B cell (primary cell): ENCODE data around the gene MRGPRG. TPM values are rescaled to one million over a fixed set of nuclear protein-coding genes. Genes with fewer than 3 reads are reported as not detected.

Experiments
- ATAC-seq: fragments of 200-7000 bp; cut with Tn5 transposase; one replicate; pipeline ENCODE4 v1.10.0; 2021; ENCODE audit warnings: low read depth, mild to moderate bottlenecking, moderate number of reproducible peaks, moderate library complexity
- CTCF ChIA-PET: fragments of 350-600 bp; sonication (Branson Sonifier 250); formaldehyde crosslinking; loops from one replicate; lab custom pipeline; 2021; ENCODE audit warnings: antibody characterized with exemption, inconsistent platforms; lab: Charles Lee
- POLR2A ChIA-PET: fragments of 350-600 bp; sonication (Branson Sonifier 250); formaldehyde crosslinking; loops from one replicate; lab custom pipeline; 2021; ENCODE audit warnings: antibody characterized with exemption; lab: Charles Lee
- DNase-seq: peaks from one replicate; pipeline ENCODE4 v3.0.0; 2013
- H2AFZ ChIP-seq: 2 replicates; pipeline ENCODE4 v1.6.1; 2012; ENCODE audit warnings: mild to moderate bottlenecking, low read depth, low read length; ENCODE audit not compliant: insufficient read depth, poor library complexity, severe bottlenecking
- H3K27ac ChIP-seq, 2 donors: 1 replicate in 1 of 2; 2 replicates in 1 of 2; pipeline ENCODE4 v1.5.1; 2012 to 2013; ENCODE audit warnings: low read length in 2 of 2, mild to moderate bottlenecking in 2 of 2, moderate library complexity in 1 of 2
- H3K27me3 ChIP-seq, 4 experiments: fragments of 200-600 bp in 1 of 4; sonication (generic) in 1 of 4; replicated peaks in 1 of 4; 1 replicate in 2 of 4; 2 replicates in 2 of 4; pipeline versions ENCODE4 v1.6.1 to v1.7.0; 2013 to 2016; ENCODE audit warnings: low read length in 3 of 4, mild to moderate bottlenecking in 2 of 4, mixed read lengths in 1 of 4, moderate library complexity in 1 of 4; ENCODE audit not compliant: insufficient read depth in 4 of 4, control insufficient read depth in 3 of 4; ENCODE audit errors: control extremely low read depth in 1 of 4
- H3K36me3 ChIP-seq, 2 experiments: replicated peaks in 1 of 2; 1 replicate in 1 of 2; 2 replicates in 1 of 2; pipeline versions ENCODE4 v1.6.1 to v1.7.1; 2013; ENCODE audit warnings: low read length in 1 of 2; ENCODE audit not compliant: insufficient read depth in 2 of 2, control insufficient read depth in 1 of 2; ENCODE audit errors: control extremely low read depth in 1 of 2, extremely low read depth in 1 of 2
- H3K4me1 ChIP-seq, 2 donors: fragments of 200-600 bp in 1 of 2; sonication (generic) in 1 of 2; 1 replicate in 1 of 2; 2 replicates in 1 of 2; pipeline versions ENCODE4 v1.5.1 to v1.6.1; 2013 to 2017; ENCODE audit warnings: low read length in 2 of 2; ENCODE audit not compliant: control insufficient read depth in 2 of 2, insufficient read depth in 2 of 2
- H3K4me2 ChIP-seq: replicated peaks from 2 replicates; pipeline ENCODE3; 2012; ENCODE audit warnings: mild to moderate bottlenecking, low read depth, low read length; ENCODE audit not compliant: poor library complexity, severe bottlenecking
- H3K4me3 ChIP-seq, 5 experiments: fragments of 200-600 bp in 1 of 5; sonication (generic) in 1 of 5; 1 replicate in 3 of 5; 2 replicates in 2 of 5; pipeline versions ENCODE4 v1.5.1 to v1.7.0; 2011 to 2016; ENCODE audit warnings: low read length in 4 of 5, mild to moderate bottlenecking in 4 of 5, low read depth in 2 of 5, control low read depth in 1 of 5, moderate library complexity in 1 of 5; ENCODE audit not compliant: insufficient read depth in 1 of 5; ENCODE audit errors: control extremely low read depth in 1 of 5, extremely low read depth in 1 of 5
- H3K79me2 ChIP-seq: fragments of 200-600 bp; sonication (generic); one replicate; pipeline ENCODE4 v1.6.0; 2016; ENCODE audit warnings: low read length; ENCODE audit not compliant: control insufficient read depth, insufficient read depth
- H3K9ac ChIP-seq: fragments of 200-600 bp; sonication (generic); 2 replicates; pipeline ENCODE4 v1.6.1; 2017; ENCODE audit warnings: mild to moderate bottlenecking, low read length, moderate library complexity
- H3K9me3 ChIP-seq, 3 donors: one replicate each; pipeline versions ENCODE4 v1.6.1 to v1.7.1; 2013; ENCODE audit warnings: low read length in 2 of 3; ENCODE audit not compliant: control insufficient read depth in 2 of 3, insufficient read depth in 1 of 3; ENCODE audit errors: control extremely low read depth in 1 of 3
- H4K20me1 ChIP-seq: 2 replicates; pipeline ENCODE4 v1.6.0; 2012; ENCODE audit warnings: mild to moderate bottlenecking, low read length; ENCODE audit not compliant: insufficient read depth, control insufficient read depth, poor library complexity, severe bottlenecking
- H3K27ac Mint-ChIP-seq: one replicate; pipeline ENCODE4 v1.8.0; 2021; ENCODE audit warnings: mixed read lengths
- H3K27me3 Mint-ChIP-seq: one replicate; pipeline ENCODE4 v1.8.0; 2021; ENCODE audit warnings: mixed read lengths
- H3K4me1 Mint-ChIP-seq: one replicate; pipeline ENCODE4 v1.8.0; 2021; ENCODE audit warnings: mixed read lengths
- H3K4me3 Mint-ChIP-seq: one replicate; pipeline ENCODE4 v1.8.0; 2021; ENCODE audit warnings: mixed read lengths
- H3K9me3 Mint-ChIP-seq: one replicate; pipeline ENCODE4 v1.8.0; 2022; ENCODE audit warnings: mixed read lengths; ENCODE audit not compliant: insufficient read depth
- EZH2 ChIP-seq: IDR thresholded peaks from 2 replicates; pipeline ENCODE4 v1.6.1; 2012; ENCODE audit warnings: borderline replicate concordance, low read depth, mild to moderate bottlenecking, moderate library complexity, low read length; ENCODE audit not compliant: insufficient read depth, poor library complexity, severe bottlenecking
- WGBS: methylation state at CpG from one replicate; pipeline ENCODE4 v1.1.5; 2013; ENCODE audit warnings: missing lambda C conversion rate; ENCODE audit not compliant: insufficient coverage; 5-methylcytosine and 5-hydroxymethylcytosine counted together
- intact Hi-C: fragments of 100-400 bp; cut with micrococcal nuclease; formaldehyde crosslinking; loops from one replicate; pipeline ENCODE4 v1.10.0; 2022
- polyA plus RNA-seq: library from polyadenylated mRNA; depleted of rRNA; stranded (reverse); fragments of >200 nt; gene quantifications from 2 replicates; pipeline ENCODE4 v1.2.3, GENCODE V29; 2012
- total RNA-seq, 2 donors: library from RNA; stranded (reverse); fragments of 120-200 nt in 1 of 2; gene quantifications; 1 replicate in 1 of 2; 2 replicates in 1 of 2; pipeline versions ENCODE4 v1.2.3 to v1.2.4, GENCODE V29; 2013 to 2022
- TF ChIP-seq, protein P1 (sequence below): fragments of 200-600 bp; IDR thresholded peaks from one replicate; pipeline ENCODE4 v1.8.0; 2022; ENCODE audit warnings: antibody characterized with exemption, mild to moderate bottlenecking

The MRGPRG gene
- total and polyA plus RNA-seq, 2 donors (not counting 1 experiment from before 2014, with no cell fraction given), result not detected

DNA sequence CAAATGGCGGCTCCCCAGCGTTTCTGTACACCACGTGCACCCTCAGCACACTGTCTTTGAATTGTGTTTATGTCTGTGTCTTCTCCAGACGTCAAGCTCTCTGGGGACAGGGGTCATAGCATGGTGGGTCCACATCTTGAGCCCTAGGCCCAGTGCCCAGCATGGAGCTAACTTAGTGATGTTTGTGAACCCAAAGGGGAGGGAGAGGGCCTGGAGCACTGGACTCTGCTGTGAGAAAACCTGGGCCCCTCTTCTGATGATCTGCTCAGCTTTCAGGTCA is 4.3 kb downstream of the MRGPRG start:
- Histone ChIP-seq H3K4me2 (no peak overlapping the region), H3K27ac (no peak overlapping the region), H3K4me3 (no peak overlapping the region), H3K79me2 (no peaks in the 10 kb centered on the region), H3K36me3 (no peaks in the 10 kb centered on the region), H3K9me3 (peaks cover 0 to 3% (median 2%) of the 10 kb centered on the region in 3 donors), H3K27me3 (peaks cover 0 to 6% (median 0%) of the 10 kb centered on the region in 4 experiments), H3K4me1 (no peaks in the 10 kb centered on the region), H3K9ac (no peak overlapping the region), H4K20me1 (no peaks in the 10 kb centered on the region), H2AFZ (no peak overlapping the region)
- DNase-seq, result no peak
- peaks cover 3% of the 10 kb centered on the region for H3K9me3 Mint-ChIP-seq
- ChIA-PET CTCF (no interaction called here), POLR2A (no interaction called here)
- WGBS, result 85% methylated on average over 4 of the region's 4 CpGs
- H3K4me3 Mint-ChIP-seq, result no peak overlapping the region
- H3K27me3 Mint-ChIP-seq, result peaks cover 27% of the 10 kb centered on the region
- intact Hi-C loops, result no loop called here
- no peak overlapping the region for H3K27ac Mint-ChIP-seq
- no peak for TF ChIP-seq EZH2
- TF ChIP-seq, protein P1, sequence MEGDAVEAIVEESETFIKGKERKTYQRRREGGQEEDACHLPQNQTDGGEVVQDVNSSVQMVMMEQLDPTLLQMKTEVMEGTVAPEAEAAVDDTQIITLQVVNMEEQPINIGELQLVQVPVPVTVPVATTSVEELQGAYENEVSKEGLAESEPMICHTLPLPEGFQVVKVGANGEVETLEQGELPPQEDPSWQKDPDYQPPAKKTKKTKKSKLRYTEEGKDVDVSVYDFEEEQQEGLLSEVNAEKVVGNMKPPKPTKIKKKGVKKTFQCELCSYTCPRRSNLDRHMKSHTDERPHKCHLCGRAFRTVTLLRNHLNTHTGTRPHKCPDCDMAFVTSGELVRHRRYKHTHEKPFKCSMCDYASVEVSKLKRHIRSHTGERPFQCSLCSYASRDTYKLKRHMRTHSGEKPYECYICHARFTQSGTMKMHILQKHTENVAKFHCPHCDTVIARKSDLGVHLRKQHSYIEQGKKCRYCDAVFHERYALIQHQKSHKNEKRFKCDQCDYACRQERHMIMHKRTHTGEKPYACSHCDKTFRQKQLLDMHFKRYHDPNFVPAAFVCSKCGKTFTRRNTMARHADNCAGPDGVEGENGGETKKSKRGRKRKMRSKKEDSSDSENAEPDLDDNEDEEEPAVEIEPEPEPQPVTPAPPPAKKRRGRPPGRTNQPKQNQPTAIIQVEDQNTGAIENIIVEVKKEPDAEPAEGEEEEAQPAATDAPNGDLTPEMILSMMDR, result no peak
- no peaks in the 10 kb centered on the region for H3K4me1 Mint-ChIP-seq
- ATAC-seq, result no peak

DNA sequence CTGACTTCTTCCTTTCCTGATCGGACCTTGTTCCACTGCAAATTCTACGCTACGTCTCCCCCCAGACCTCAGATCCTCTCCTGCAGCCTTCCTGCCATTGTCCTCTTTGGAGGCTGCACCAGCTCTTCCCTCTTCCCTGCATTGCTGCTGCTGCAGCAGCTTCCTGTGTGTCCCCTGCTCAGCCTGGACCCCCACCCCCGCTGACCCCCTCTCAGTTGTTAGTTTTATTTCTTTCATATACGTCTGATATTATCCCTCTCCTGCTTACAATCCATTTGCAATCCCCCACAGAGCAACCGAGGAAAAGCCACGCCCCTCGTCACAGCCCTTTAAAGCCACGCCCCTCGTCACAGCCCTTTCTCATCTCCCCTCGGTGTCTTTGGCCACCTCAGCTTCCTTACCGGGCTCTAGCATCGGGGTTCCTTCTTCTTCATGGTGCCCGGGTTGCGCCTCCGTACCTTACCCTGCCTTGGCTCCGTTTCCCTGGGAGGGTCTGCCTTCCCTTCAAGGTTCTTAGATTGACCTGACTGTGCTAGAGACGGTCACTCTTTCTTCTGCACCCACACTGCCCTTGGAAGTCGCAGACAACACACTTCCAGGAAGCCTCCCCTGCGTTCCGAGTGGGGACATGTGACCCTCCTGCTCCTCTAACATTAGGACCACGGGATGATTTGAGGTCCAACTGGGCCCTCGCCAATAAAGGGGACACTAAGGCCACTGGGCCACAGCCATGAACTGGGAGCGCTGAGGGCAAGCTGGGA is 4.8 kb downstream of the MRGPRG start:
- Histone ChIP-seq H3K4me1 (no peaks in the 10 kb centered on the region), H3K27me3 (peaks cover 0 to 6% (median 1%) of the 10 kb centered on the region in 4 experiments), H3K4me2 (no peak overlapping the region), H2AFZ (no peak overlapping the region), H3K36me3 (no peaks in the 10 kb centered on the region), H3K4me3 (no peak overlapping the region), H3K9ac (no peak overlapping the region), H3K79me2 (no peaks in the 10 kb centered on the region), H4K20me1 (no peaks in the 10 kb centered on the region), H3K9me3 (peaks cover 0 to 3% (median 2%) of the 10 kb centered on the region in 3 donors), H3K27ac (no peak overlapping the region)
- WGBS, result 75% methylated on average over 24 of the region's 24 CpGs
- CTCF ChIA-PET, result no interaction called here
- H3K9me3 Mint-ChIP-seq, result peaks cover 3% of the 10 kb centered on the region
- no peaks in the 10 kb centered on the region for H3K4me1 Mint-ChIP-seq
- TF ChIP-seq, protein P1, result no peak
- TF ChIP-seq EZH2, result no peak
- no peak overlapping the region for H3K4me3 Mint-ChIP-seq
- H3K27ac Mint-ChIP-seq, result no peak overlapping the region
- DNase-seq (no peak), ATAC-seq (no peak)
- peaks cover 27% of the 10 kb centered on the region for H3K27me3 Mint-ChIP-seq
- intact Hi-C loops, result no loop called here
- POLR2A ChIA-PET, result no interaction called here
